Right lobe of liver (tissue), 6 donors: ENCODE measurements around the gene RNU2-63P. TPM values are rescaled to one million over a fixed set of nuclear protein-coding genes. Genes with fewer than 3 reads are reported as not detected.
"Not testable (repeated sequence)": the region's sequence is repeated elsewhere in the genome, so short reads cannot be mapped to it uniquely, and the experiment has no call there.

ENCODE experiments used
- ATAC-seq, 4 donors: fragments of 200-7000 bp; cut with Tn5 transposase; one replicate each; pipeline ENCODE4 v1.9.1; 2020; ENCODE audit warnings: mild to moderate bottlenecking in 4 of 4, moderate library complexity in 4 of 4
- DNase-seq, 3 donors: peaks; one replicate each; pipeline ENCODE4 v3.0.0-alpha.2; 2020
- H3K27ac ChIP-seq, 3 donors: fragments of 200-600 bp; one replicate each; pipeline ENCODE4 v1.8.0; 2022
- H3K27me3 ChIP-seq, 2 donors: fragments of 200-600 bp; one replicate each; pipeline ENCODE4 v1.8.0; 2022
- H3K36me3 ChIP-seq, 4 donors: fragments of 200-600 bp; sonication (generic) in 1 of 4; one replicate each; pipeline versions ENCODE4 v1.5.1 to v1.8.0; 2017 to 2022; ENCODE audit warnings: control low read depth in 1 of 4
- H3K4me1 ChIP-seq, 4 donors: fragments of 200-600 bp; sonication (generic) in 1 of 4; one replicate each; pipeline versions ENCODE4 v1.5.1 to v1.8.0; 2017 to 2022; ENCODE audit warnings: control low read depth in 1 of 4
- H3K4me3 ChIP-seq, 3 donors: fragments of 200-600 bp; one replicate each; pipeline ENCODE4 v1.8.0; 2022
- H3K9me3 ChIP-seq, 4 donors: fragments of 200-600 bp; sonication (generic) in 1 of 4; one replicate each; pipeline versions ENCODE4 v1.5.1 to v1.8.0; 2017 to 2022; ENCODE audit warnings: control low read depth in 1 of 4
- CTCF ChIP-seq, 4 donors: fragments of 200-600 bp in 3 of 4; fragments of 450-650 bp in 1 of 4; IDR thresholded peaks; one replicate each; pipeline versions ENCODE4 v1.5.1 to v1.8.0; 2016 to 2022; ENCODE audit warnings: antibody characterized with exemption in 4 of 4, mild to moderate bottlenecking in 2 of 4
- POLR2A ChIP-seq: fragments of 450-650 bp; IDR thresholded peaks from one replicate; pipeline ENCODE4 v1.6.1; 2017; ENCODE audit warnings: antibody characterized with exemption, mild to moderate bottlenecking
- WGBS: methylation state at CpG from one replicate; pipeline ENCODE4 v1.1.6; 2018; ENCODE audit warnings: low coverage, low lambda C conversion rate; ENCODE audit not compliant: insufficient coverage; ENCODE audit errors: missing lambda C conversion rate; 5-methylcytosine and 5-hydroxymethylcytosine counted together
- intact Hi-C, 2 donors: fragments of 100-400 bp; cut with DNase I; formaldehyde crosslinking; loops; one replicate each; pipeline versions ENCODE4 v1.11.2 to v1.14.1; 2022
- total RNA-seq, 6 experiments: library from RNA; depleted of rRNA in 2 of 6; stranded (reverse); fragments of >200 nt in 2 of 6; fragmentation: NEBNext Ultra II Directional in 3 of 6; extraction: Animal tissue kit (Norgen Biotek cat#: 25700) in 3 of 6; gene quantifications; one replicate each; pipeline versions ENCODE4 v1.1.0 to v1.2.4, GENCODE V29; 2016 to 2023
- donor health status: DM: no; HTN: yes; CAD: no.
- donor health status: DM: no; HTN: no; CAD: no.
- donor health status: DM: no; HTN: no; CAD: no.
- donor health status: DM: no; HTN: yes; CAD: no.
- donor health status: DM: no; HTN: yes; CAD: no.

Gene RNU2-63P
- total RNA-seq, 6 experiments from 2014 or later = 2.0 to 4.2 (median 2.6) TPM; not detected in 3

GRCh38 chr2:88053934-88054781 is 37.8 kb upstream of the RNU2-63P start:
- H3K9me3 ChIP-seq = no peaks in the 10 kb centered on the region
- DNase-seq (no peak), ATAC-seq (no peak)
- WGBS = 46% methylated on average over 10 of the region's 10 CpGs
- H3K27me3 ChIP-seq = no peaks in the 10 kb centered on the region
- peak overlapping the region; percentile 70 to 87 (median 82) for H3K4me3 ChIP-seq
- no peak for TF ChIP-seq POLR2A
- no peak for TF ChIP-seq CTCF (IDR thresholded peaks at IDR 0.05)
- intact Hi-C loops = loop anchor here in 1 of 2 donors (10.0 kb wide), 1 partner anchor 131 kb away; no protein-coding TSS in a partner anchor
- peaks cover 0 to 28% (median 11%) of the 10 kb centered on the region in 4 donors for H3K4me1 ChIP-seq
- no peaks in the 10 kb centered on the region for H3K36me3 ChIP-seq
- peak overlapping the region; percentile 82 to 99 (median 87) for H3K27ac ChIP-seq

GRCh38 chr2:88053296-88053695 is 36.9 kb upstream of the RNU2-63P start:
- intact Hi-C loops = loop anchor here in 1 of 2 donors (10.0 kb wide), 1 partner anchor 132 kb away; no protein-coding TSS in a partner anchor
- no peaks in the 10 kb centered on the region for H3K9me3 ChIP-seq
- H3K36me3 ChIP-seq = no peaks in the 10 kb centered on the region
- peak overlapping the region in 2 of 3 donors; percentile 82 to 99 for H3K27ac ChIP-seq
- peak in 1 of 4 donors; percentile 9 for ATAC-seq
- peaks cover 0 to 28% (median 11%) of the 10 kb centered on the region in 4 donors for H3K4me1 ChIP-seq
- no peaks in the 10 kb centered on the region for H3K27me3 ChIP-seq
- 4% methylated on average over 1 of the region's 1 CpG for WGBS
- TF ChIP-seq POLR2A = peak; percentile 19
- TF ChIP-seq CTCF (IDR thresholded peaks at IDR 0.05) = no peak
- no peak for DNase-seq
- no peak overlapping the region for H3K4me3 ChIP-seq

GRCh38 chr2:88051792-88052191 is 35.4 kb upstream of the RNU2-63P start:
- no peak for TF ChIP-seq POLR2A
- no peak for TF ChIP-seq CTCF (IDR thresholded peaks at IDR 0.05)
- Histone ChIP-seq H3K27ac (no peak overlapping the region), H3K9me3 (no peaks in the 10 kb centered on the region), H3K4me1 (peaks cover 0 to 28% (median 11%) of the 10 kb centered on the region in 4 donors), H3K4me3 (no peak overlapping the region), H3K36me3 (no peaks in the 10 kb centered on the region), H3K27me3 (no peaks in the 10 kb centered on the region)
- 64% methylated on average over 2 of the region's 2 CpGs for WGBS
- intact Hi-C loops = loop anchor here in 1 of 2 donors (10.0 kb wide), 1 partner anchor 133 kb away; no protein-coding TSS in a partner anchor
- ATAC-seq (no peak), DNase-seq (no peak)

GRCh38 chr2:88049622-88050021 is 33.3 kb upstream of the RNU2-63P start:
- no peak for TF ChIP-seq POLR2A
- WGBS = 100% methylated on average over 1 of the region's 1 CpG

GRCh38 chr2:88048541-88048940 is 32.2 kb upstream of the RNU2-63P start:
- Histone ChIP-seq H3K4me1 (peaks cover 0 to 10% (median 4%) of the 10 kb centered on the region in 4 donors), H3K36me3 (no peaks in the 10 kb centered on the region), H3K27ac (no peak overlapping the region), H3K9me3 (no peaks in the 10 kb centered on the region), H3K27me3 (no peaks in the 10 kb centered on the region), H3K4me3 (no peak overlapping the region)
- WGBS = 82% methylated on average over 2 of the region's 3 CpGs
- DNase-seq = no peak
- no peak for TF ChIP-seq POLR2A
- TF ChIP-seq CTCF (IDR thresholded peaks at IDR 0.05) = no peak
- ATAC-seq = no peak
- intact Hi-C loops = no loop called here

More at GRCh38 chr2:88049622-88050021, 33.3 kb upstream of the RNU2-63P start:
- DNase-seq = no peak
- intact Hi-C loops = loop anchor here in 1 of 2 donors (10.0 kb wide), 1 partner anchor 135 kb away; no protein-coding TSS in a partner anchor
- no peak overlapping the region for H3K4me3 ChIP-seq
- H3K9me3 ChIP-seq = no peaks in the 10 kb centered on the region
- peaks cover 0 to 20% (median 8%) of the 10 kb centered on the region in 4 donors for H3K4me1 ChIP-seq
- ATAC-seq = no peak
- no peak overlapping the region for H3K27ac ChIP-seq
- H3K36me3 ChIP-seq = no peaks in the 10 kb centered on the region
- no peaks in the 10 kb centered on the region for H3K27me3 ChIP-seq

GRCh38 chr2:88045561-88045960 is 29.2 kb upstream of the RNU2-63P start:
- H3K9me3 ChIP-seq, H3K27ac ChIP-seq, H3K27me3 ChIP-seq, H3K4me1 ChIP-seq, DNase-seq, intact Hi-C loops, H3K36me3 ChIP-seq, H3K4me3 ChIP-seq: not testable (repeated sequence)
- ATAC-seq = peak in 2 of 4 donors; percentile 41 to 57
- 60% methylated on average over 6 of the region's 6 CpGs for WGBS
